Sigmoid colon (tissue), 4 donors: ENCODE results near the gene RPS4Y2.

ENCODE experiments used
- CTCF ChIP-seq, 4 experiments: fragments of 450-650 bp in 3 of 4; fragments of 200-600 bp in 1 of 4; IDR thresholded peaks; one replicate each; pipeline ENCODE4 v1.5.1; 2016 to 2019; ENCODE audit warnings: antibody characterized with exemption in 4 of 4, mild to moderate bottlenecking in 3 of 4, moderate library complexity in 2 of 4
- EP300 ChIP-seq, 4 donors: sonication (generic); formaldehyde crosslinking; IDR thresholded peaks; one replicate each; pipeline ENCODE4 v1.6.1; 2017; ENCODE audit warnings: antibody characterized with exemption in 4 of 4
- POLR2A ChIP-seq, 2 donors: fragments of 450-650 bp; IDR thresholded peaks; one replicate each; pipeline ENCODE4 v1.6.1; 2016; ENCODE audit warnings: antibody characterized with exemption in 2 of 2, mild to moderate bottlenecking in 2 of 2, moderate library complexity in 2 of 2
- POLR2AphosphoS5 ChIP-seq, 4 donors: sonication (generic); formaldehyde crosslinking; IDR thresholded peaks; one replicate each; pipeline ENCODE4 v1.6.1; 2017; ENCODE audit warnings: antibody characterized with exemption in 4 of 4

GRCh38 chrY:20813459-20813858, 57.6 kb downstream of the RPS4Y2 start:
- TF ChIP-seq EP300 (IDR thresholded peaks at IDR 0.05), result no peak
- TF ChIP-seq CTCF (IDR thresholded peaks at IDR 0.05), result no peak
- no peak for TF ChIP-seq POLR2A (IDR thresholded peaks at IDR 0.05)
- no peak for TF ChIP-seq POLR2AphosphoS5 (IDR thresholded peaks at IDR 0.05)
